ENCODE results near the gene LEP.

Gene LEP

DNA sequence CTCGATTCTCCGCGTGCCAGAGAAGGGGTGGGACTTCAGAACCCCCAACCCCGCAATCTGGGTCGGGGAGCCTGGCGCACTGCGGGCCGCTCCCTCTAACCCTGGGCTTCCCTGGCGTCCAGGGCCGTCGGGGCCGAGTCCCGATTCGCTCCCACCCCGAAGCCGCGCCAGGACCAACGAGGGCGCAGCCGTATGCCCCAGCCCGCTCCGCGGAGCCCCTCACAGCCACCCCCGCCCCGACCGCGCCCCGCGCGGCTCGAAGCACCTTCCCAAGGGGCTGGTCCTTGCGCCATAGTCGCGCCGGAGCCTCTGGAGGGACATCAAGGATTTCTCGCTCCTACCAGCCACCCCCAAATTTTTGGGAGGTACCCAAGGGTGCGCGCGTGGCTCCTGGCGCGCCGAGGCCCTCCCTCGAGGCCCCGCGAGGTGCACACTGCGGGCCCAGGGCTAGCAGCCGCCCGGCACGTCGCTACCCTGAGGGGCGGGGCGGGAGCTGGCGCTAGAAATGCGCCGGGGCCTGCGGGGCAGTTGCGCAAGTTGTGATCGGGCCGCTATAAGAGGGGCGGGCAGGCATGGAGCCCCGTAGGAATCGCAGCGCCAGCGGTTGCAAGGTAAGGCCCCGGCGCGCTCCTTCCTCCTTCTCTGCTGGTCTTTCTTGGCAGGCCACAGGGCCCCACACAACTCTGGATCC is at the start of gene LEP:
LEP (plus strand) TSS at position 583 of the 691 bp plus-strand sequence. CDS start 10,741 bp downstream, outside the sequence.
- Histone ChIP-seq H3K36me3 (ENCODE audit: control insufficient read depth, insufficient read depth, low read length) (no peaks in the 10 kb centered on the region), H3K9ac (ENCODE audit: low read length) (no peak within 1 kb of the TSS), H3K4me3 (ENCODE audit: low read depth, low read length) (no peak within 1 kb of the TSS), H3K27ac (ENCODE audit: low read depth, low read length) (no peak within 1 kb of the TSS), H3K27me3 (ENCODE audit: control insufficient read depth, insufficient read depth, low read length) (no peaks in the 10 kb centered on the region), H3K4me1 (ENCODE audit: control insufficient read depth, insufficient read depth, low read length) (no peaks in the 10 kb centered on the region), H3K9me3 (ENCODE audit: control insufficient read depth, insufficient read depth, low read depth, low read length) (peaks cover 34% of the 10 kb centered on the region)

DNA sequence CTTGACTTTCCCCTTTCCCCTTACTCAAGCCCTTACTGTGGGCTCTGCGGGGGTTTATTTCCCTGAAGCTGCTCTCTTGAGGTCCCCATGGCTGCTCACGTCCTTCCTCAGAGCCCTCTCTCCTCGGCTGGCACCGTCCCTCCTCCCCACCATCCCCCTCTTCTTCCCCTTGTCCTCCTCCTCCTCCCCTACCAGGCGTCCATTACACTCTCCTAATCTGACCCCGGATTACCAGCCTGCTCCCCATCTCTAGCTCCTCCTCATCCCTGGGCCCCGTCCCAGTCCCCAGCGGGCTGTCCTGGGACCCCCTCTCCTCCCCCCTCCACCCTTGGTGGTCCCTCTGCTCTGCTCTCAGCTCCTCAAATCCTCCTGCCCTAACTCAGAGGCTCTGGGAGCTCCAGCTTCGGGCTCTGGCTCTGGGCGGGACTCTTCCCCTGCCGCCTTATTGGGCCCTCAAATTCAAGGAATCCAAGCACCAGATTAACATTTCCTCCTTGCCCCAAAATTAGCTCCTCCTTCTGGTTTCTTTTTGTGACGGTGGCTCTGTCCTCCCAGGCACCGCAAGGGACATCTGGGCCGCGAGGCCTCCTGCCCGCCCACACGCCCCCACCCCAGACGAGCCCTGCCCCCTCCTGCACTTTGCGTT is 48.5 kb upstream of the LEP start:
- H3K27me3 ChIP-seq (ENCODE audit: control insufficient read depth, insufficient read depth, low read length): peaks cover 32% of the 10 kb centered on the region

DNA sequence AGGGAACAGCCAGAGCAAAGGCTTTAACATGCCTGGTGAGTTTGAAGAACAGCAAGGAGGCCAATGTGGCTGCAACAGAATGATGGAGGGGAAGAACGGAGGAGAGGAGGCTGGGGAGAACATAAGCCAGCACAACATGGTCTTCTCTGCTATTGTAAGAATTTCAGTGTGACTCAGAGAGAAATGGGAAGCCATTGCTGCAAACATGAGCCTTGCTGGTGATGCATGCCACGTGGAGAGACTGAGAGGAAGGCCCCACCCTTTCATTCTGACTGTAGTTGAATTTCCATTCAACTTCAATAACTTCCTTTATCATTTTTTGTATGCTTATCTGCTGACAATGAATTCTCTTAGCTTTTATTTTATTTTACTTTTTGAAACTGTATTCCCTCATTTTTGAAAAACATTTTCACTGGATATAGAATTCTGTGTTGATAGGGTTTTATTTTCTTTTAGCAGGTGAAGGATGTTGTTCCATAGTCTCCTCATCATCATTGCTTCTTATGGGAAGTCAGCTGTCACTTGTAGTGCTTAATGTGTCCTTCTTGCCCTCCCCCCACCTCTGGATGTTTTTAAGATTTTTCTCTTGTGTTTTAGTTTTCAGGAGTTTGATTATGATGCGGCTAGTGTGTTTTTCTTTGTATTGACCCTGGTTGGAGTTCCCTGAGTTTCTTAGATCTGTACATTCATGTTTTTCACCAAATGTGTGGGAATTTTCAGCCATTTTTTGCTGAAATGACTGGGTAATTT is 46.4 kb upstream of the LEP start:
- H3K4me3 ChIP-seq (ENCODE audit: low read depth, low read length): no peak overlapping the region
- no peak overlapping the region for H3K27ac ChIP-seq (ENCODE audit: low read depth, low read length)
- H3K36me3 ChIP-seq (ENCODE audit: control insufficient read depth, insufficient read depth, low read length): no peaks in the 10 kb centered on the region
- H3K27me3 ChIP-seq (ENCODE audit: control insufficient read depth, insufficient read depth, low read length): peaks cover 31% of the 10 kb centered on the region
- no peak overlapping the region for H3K9ac ChIP-seq (ENCODE audit: low read length)
- no peaks in the 10 kb centered on the region for H3K4me1 ChIP-seq (ENCODE audit: control insufficient read depth, insufficient read depth, low read length)
- H3K9me3 ChIP-seq (ENCODE audit: control insufficient read depth, insufficient read depth, low read depth, low read length): peaks cover 15% of the 10 kb centered on the region

More for the DNA sequence above, 48.5 kb upstream of the LEP start:
- Histone ChIP-seq H3K27ac (ENCODE audit: low read depth, low read length) (no peak overlapping the region), H3K9ac (ENCODE audit: low read length) (no peak overlapping the region), H3K4me3 (ENCODE audit: low read depth, low read length) (no peak overlapping the region), H3K4me1 (ENCODE audit: control insufficient read depth, insufficient read depth, low read length) (no peaks in the 10 kb centered on the region), H3K9me3 (ENCODE audit: control insufficient read depth, insufficient read depth, low read depth, low read length) (peaks cover 15% of the 10 kb centered on the region), H3K36me3 (ENCODE audit: control insufficient read depth, insufficient read depth, low read length) (no peaks in the 10 kb centered on the region)

- H3K4me1 ChIP-seq (ENCODE audit: control insufficient read depth, insufficient read depth, low read length): peaks cover 14% of the 10 kb centered on the region
- H3K27ac ChIP-seq (ENCODE audit: low read depth, low read length): no peak overlapping the region
- peaks cover 15% of the 10 kb centered on the region for H3K9me3 ChIP-seq (ENCODE audit: control insufficient read depth, insufficient read depth, low read depth, low read length)
- H3K9ac ChIP-seq (ENCODE audit: low read length): no peak overlapping the region
- H3K27me3 ChIP-seq (ENCODE audit: control insufficient read depth, insufficient read depth, low read length): peaks cover 41% of the 10 kb centered on the region
- H3K36me3 ChIP-seq (ENCODE audit: control insufficient read depth, insufficient read depth, low read length): no peaks in the 10 kb centered on the region
- no peak overlapping the region for H3K4me3 ChIP-seq (ENCODE audit: low read depth, low read length)
Observed at GRCh38 chr7:128197589-128197988, 43.5 kb upstream of the LEP start.

GRCh38 chr7:128197989-128198580 is 43.0 kb upstream of the LEP start:
- peaks cover 15% of the 10 kb centered on the region for H3K9me3 ChIP-seq (ENCODE audit: control insufficient read depth, insufficient read depth, low read depth, low read length)
- H3K27me3 ChIP-seq (ENCODE audit: control insufficient read depth, insufficient read depth, low read length): peaks cover 46% of the 10 kb centered on the region
- H3K4me3 ChIP-seq (ENCODE audit: low read depth, low read length): no peak overlapping the region
- peaks cover 14% of the 10 kb centered on the region for H3K4me1 ChIP-seq (ENCODE audit: control insufficient read depth, insufficient read depth, low read length)
- no peak overlapping the region for H3K27ac ChIP-seq (ENCODE audit: low read depth, low read length)
- no peak overlapping the region for H3K9ac ChIP-seq (ENCODE audit: low read length)
- H3K36me3 ChIP-seq (ENCODE audit: control insufficient read depth, insufficient read depth, low read length): no peaks in the 10 kb centered on the region

DNA sequence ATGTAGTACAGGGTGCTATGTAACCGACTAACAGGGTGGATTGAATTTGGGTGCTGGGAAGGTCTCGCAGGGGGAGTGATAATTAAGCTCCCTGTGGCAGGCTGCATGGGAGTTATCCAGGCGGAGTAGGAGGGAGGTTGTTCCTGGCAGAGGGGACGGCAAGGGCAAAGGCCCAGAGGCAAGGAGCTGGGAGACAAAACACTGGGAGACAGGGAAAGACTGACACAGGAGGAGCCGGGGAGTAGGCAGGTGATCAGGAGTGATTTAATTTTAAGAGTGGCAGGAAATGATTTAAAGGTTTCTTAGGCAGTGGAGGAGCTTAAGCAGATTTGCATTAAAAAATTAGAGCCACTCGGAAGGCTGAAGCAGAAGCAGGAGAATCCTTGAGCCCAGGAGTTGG is 40.7 kb upstream of the LEP start:
- Histone ChIP-seq H3K9ac (ENCODE audit: low read length) (no peak overlapping the region), H3K27ac (ENCODE audit: low read depth, low read length) (no peak overlapping the region), H3K27me3 (ENCODE audit: control insufficient read depth, insufficient read depth, low read length) (peaks cover 65% of the 10 kb centered on the region), H3K9me3 (ENCODE audit: control insufficient read depth, insufficient read depth, low read depth, low read length) (peaks cover 1% of the 10 kb centered on the region; the same call in 1 of the 2 replicates), H3K36me3 (ENCODE audit: control insufficient read depth, insufficient read depth, low read length) (no peaks in the 10 kb centered on the region), H3K4me1 (ENCODE audit: control insufficient read depth, insufficient read depth, low read length) (peaks cover 14% of the 10 kb centered on the region), H3K4me3 (ENCODE audit: low read depth, low read length) (no peak overlapping the region)

- Histone ChIP-seq H3K9ac (ENCODE audit: low read length) (peak overlapping the region; percentile 33), H3K4me1 (ENCODE audit: control insufficient read depth, insufficient read depth, low read length) (peaks cover 14% of the 10 kb centered on the region), H3K36me3 (ENCODE audit: control insufficient read depth, insufficient read depth, low read length) (no peaks in the 10 kb centered on the region), H3K27ac (ENCODE audit: low read depth, low read length) (no peak overlapping the region), H3K27me3 (ENCODE audit: control insufficient read depth, insufficient read depth, low read length) (peaks cover 71% of the 10 kb centered on the region), H3K4me3 (ENCODE audit: low read depth, low read length) (peak overlapping the region; percentile 69), H3K9me3 (ENCODE audit: control insufficient read depth, insufficient read depth, low read depth, low read length) (no peaks in the 10 kb centered on the region; the same call in 1 of the 2 replicates)
Observed at GRCh38 chr7:128201067-128201689, 39.9 kb upstream of the LEP start.

DNA sequence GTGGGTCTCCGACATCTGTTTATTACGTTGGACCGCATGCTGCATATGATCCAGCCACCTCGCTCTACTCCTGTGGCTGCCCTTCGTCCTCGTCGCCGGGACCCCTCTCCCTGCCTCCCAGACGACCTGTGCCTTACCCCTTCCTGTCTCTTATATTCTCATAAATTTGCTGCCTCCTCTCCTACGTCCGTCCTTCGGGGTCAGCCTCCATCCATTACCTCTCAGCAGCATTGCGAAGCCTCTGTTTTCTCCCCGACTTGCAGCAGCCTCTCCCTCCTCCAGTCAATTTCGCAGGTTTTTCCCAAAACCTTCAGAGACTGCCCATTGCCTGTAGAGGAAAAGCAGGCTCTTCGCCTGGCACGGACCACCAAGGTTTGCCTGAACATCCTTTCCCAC is 39.4 kb upstream of the LEP start:
- peak overlapping the region; percentile 33 for H3K9ac ChIP-seq (ENCODE audit: low read length)
- H3K27ac ChIP-seq (ENCODE audit: low read depth, low read length): no peak overlapping the region
- H3K9me3 ChIP-seq (ENCODE audit: control insufficient read depth, insufficient read depth, low read depth, low read length): no peaks in the 10 kb centered on the region; the same call in 1 of the 2 replicates
- peak overlapping the region; percentile 69 for H3K4me3 ChIP-seq (ENCODE audit: low read depth, low read length)
- H3K27me3 ChIP-seq (ENCODE audit: control insufficient read depth, insufficient read depth, low read length): peaks cover 76% of the 10 kb centered on the region
- no peaks in the 10 kb centered on the region for H3K36me3 ChIP-seq (ENCODE audit: control insufficient read depth, insufficient read depth, low read length)
- H3K4me1 ChIP-seq (ENCODE audit: control insufficient read depth, insufficient read depth, low read length): peaks cover 14% of the 10 kb centered on the region

DNA sequence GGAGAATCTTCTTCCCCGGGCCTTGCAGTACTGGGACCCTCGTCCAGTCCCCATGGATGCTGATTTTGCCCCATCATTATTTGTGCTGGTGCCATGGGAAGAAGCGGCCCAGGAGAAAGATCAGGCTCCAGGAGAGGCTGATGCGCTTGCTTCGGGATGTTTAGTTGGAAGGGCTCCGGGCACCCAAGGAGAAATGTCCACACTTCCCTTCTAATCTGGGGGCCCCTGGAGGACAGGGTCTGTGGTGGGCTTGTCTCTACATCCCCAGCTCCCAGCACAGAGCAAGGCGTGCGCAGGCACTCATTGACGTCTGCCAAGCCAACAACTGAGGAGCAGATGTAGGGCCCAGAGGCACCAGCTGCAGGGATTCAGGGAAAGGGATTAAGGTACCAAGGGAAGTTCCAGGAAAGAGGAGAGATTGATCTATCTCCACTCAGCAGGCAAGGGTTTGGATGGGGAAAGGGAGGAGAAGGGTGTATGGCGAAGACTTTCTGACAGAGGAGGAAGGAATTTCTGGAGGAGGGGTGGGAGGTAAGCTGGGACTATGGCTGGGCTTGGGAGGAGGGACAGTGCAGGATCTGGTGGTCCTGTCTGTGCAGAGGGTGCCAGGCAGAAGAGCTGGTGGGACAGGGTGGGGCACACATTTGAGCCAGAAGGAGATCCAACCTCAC is 38.7 kb upstream of the LEP start:
- Histone ChIP-seq H3K27ac (ENCODE audit: low read depth, low read length) (no peak overlapping the region), H3K4me1 (ENCODE audit: control insufficient read depth, insufficient read depth, low read length) (peaks cover 14% of the 10 kb centered on the region), H3K4me3 (ENCODE audit: low read depth, low read length) (no peak overlapping the region), H3K9me3 (ENCODE audit: control insufficient read depth, insufficient read depth, low read depth, low read length) (no peaks in the 10 kb centered on the region; the same call in 1 of the 2 replicates), H3K36me3 (ENCODE audit: control insufficient read depth, insufficient read depth, low read length) (no peaks in the 10 kb centered on the region), H3K27me3 (ENCODE audit: control insufficient read depth, insufficient read depth, low read length) (peaks cover 84% of the 10 kb centered on the region), H3K9ac (ENCODE audit: low read length) (no peak overlapping the region)

DNA sequence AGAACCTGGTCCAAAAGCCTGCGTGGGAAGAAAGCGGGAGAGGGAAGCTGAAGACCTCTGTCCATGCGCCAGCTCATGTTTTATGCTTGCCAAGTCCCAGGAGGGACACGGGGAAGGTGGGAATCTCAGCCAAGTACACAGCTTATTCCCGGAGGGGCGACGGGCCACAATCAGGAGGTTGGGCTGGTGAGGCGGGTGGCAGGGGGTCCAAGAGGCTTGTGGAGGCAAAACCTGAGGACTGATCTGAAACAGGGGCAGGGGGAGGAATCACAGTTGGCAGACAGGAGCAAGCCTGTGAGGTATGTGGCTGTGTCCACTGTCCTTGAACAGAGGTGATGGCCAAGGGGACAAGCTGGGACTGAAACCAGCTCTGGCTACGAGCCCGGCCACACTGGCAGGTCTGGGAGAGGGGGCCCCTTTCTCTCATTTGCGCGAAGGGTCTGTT is 38.0 kb upstream of the LEP start:
- Histone ChIP-seq H3K27me3 (ENCODE audit: control insufficient read depth, insufficient read depth, low read length) (peaks cover 85% of the 10 kb centered on the region), H3K9me3 (ENCODE audit: control insufficient read depth, insufficient read depth, low read depth, low read length) (no peaks in the 10 kb centered on the region; the same call in 1 of the 2 replicates), H3K4me1 (ENCODE audit: control insufficient read depth, insufficient read depth, low read length) (peaks cover 14% of the 10 kb centered on the region), H3K4me3 (ENCODE audit: low read depth, low read length) (no peak overlapping the region), H3K27ac (ENCODE audit: low read depth, low read length) (no peak overlapping the region), H3K9ac (ENCODE audit: low read length) (no peak overlapping the region), H3K36me3 (ENCODE audit: control insufficient read depth, insufficient read depth, low read length) (no peaks in the 10 kb centered on the region)
